HepG2 (cell line): Measurements from ENCODE around the gene PIP5K1C. TPM values are rescaled to one million over a fixed set of nuclear protein-coding genes. Genes with fewer than 3 reads are reported as not detected.
A peak's percentile ranks its signal among the peaks of the same experiment; 100 is the strongest.

Experiments
- ARNTL ChIP-seq: sonication (generic); formaldehyde crosslinking; IDR thresholded peaks from 2 replicates; pipeline ENCODE4 v1.4.0; 2020; ENCODE audit warnings: mild to moderate bottlenecking, missing genetic modification reagents
- JARID2 ChIP-seq: sonication (generic); formaldehyde crosslinking; IDR thresholded peaks from 2 replicates; pipeline ENCODE4 v1.8.1; 2023; ENCODE audit warnings: missing genetic modification reagents, inconsistent platforms; ENCODE audit not compliant: insufficient replicate concordance
- MXD1 ChIP-seq: sonication (generic); formaldehyde crosslinking; IDR thresholded peaks from 2 replicates; pipeline ENCODE4 v1.4.0; 2020; ENCODE audit warnings: mild to moderate bottlenecking, missing genetic modification reagents
- NFYC ChIP-seq: IDR thresholded peaks from 2 replicates; pipeline ENCODE4 v1.6.1; 2016; ENCODE audit warnings: missing genetic modification reagents, missing compliant biosample characterization
- RFX5 ChIP-seq: IDR thresholded peaks from 2 replicates; pipeline ENCODE4 v1.6.1; 2011; ENCODE audit warnings: low read depth, low read length, improper control_type of control experiment
- SOX5 ChIP-seq: IDR thresholded peaks from 2 replicates; pipeline ENCODE4 v1.6.1; 2016; ENCODE audit warnings: borderline replicate concordance
- ZKSCAN1 ChIP-seq: fragments of 150-350 bp; IDR thresholded peaks from 2 replicates; pipeline ENCODE4 v1.6.1; 2014; ENCODE audit warnings: low read length
- ZNF431 ChIP-seq: sonication (generic); formaldehyde crosslinking; IDR thresholded peaks from 2 replicates; pipeline ENCODE4 v1.9.0; 2022; ENCODE audit warnings: missing genetic modification reagents, low read depth, mild to moderate bottlenecking, borderline replicate concordance
- ZNF652 ChIP-seq: IDR thresholded peaks from 2 replicates; pipeline ENCODE4 v1.6.1; 2016; ENCODE audit warnings: low read depth, borderline replicate concordance
- ZNF776 ChIP-seq: sonication (generic); formaldehyde crosslinking; IDR thresholded peaks from 2 replicates; pipeline ENCODE4 v1.4.0; 2020; ENCODE audit warnings: mild to moderate bottlenecking, missing genetic modification reagents
- ZXDC ChIP-seq: sonication (generic); formaldehyde crosslinking; IDR thresholded peaks from 2 replicates; pipeline ENCODE4 v1.5.0; 2020; ENCODE audit warnings: mild to moderate bottlenecking, missing genetic modification reagents
- polyA plus RNA-seq, 8 experiments: library from polyadenylated mRNA; depleted of rRNA in 3 of 8; stranded (reverse) in 7 of 8; unstranded in 1 of 8; fragments of >200 nt; fragmentation: Illumina TruSeq in 4 of 8; extraction: Trizol in 4 of 8; gene quantifications; 2 replicates each; pipeline versions ENCODE4 v1.2.1 to v1.2.3, GENCODE V29; 2011 to 2016; ENCODE audit warnings: low read depth in 4 of 8, missing spikeins in 1 of 8, mixed read lengths in 1 of 8; ENCODE audit not compliant: insufficient read depth in 1 of 8
- total RNA-seq, 5 experiments: library from RNA; depleted of rRNA; stranded (reverse); fragments of >200 nt; fragmentation: Illumina TruSeq; extraction: Trizol; gene quantifications; 2 replicates each; pipeline ENCODE4 v1.2.3, GENCODE V29; 2016; ENCODE audit warnings: low read depth in 1 of 5
- TF ChIP-seq, protein P1 (sequence below): IDR thresholded peaks from 2 replicates; pipeline ENCODE4 v1.6.1; 2016
- TF ChIP-seq, protein P2 (sequence below): sonication (generic); formaldehyde crosslinking; IDR thresholded peaks from 2 replicates; pipeline ENCODE4 v1.5.0; 2020; ENCODE audit warnings: mild to moderate bottlenecking, missing genetic modification reagents
- TF ChIP-seq, protein P3 (sequence below): sonication (generic); formaldehyde crosslinking; IDR thresholded peaks from 2 replicates; pipeline ENCODE4 v1.8.0; 2022; ENCODE audit warnings: mild to moderate bottlenecking, missing genetic modification reagents, borderline replicate concordance
- TF ChIP-seq, protein P4 (sequence below): sonication (generic); formaldehyde crosslinking; IDR thresholded peaks from 2 replicates; pipeline ENCODE4 v1.4.0; 2020; ENCODE audit warnings: low read depth, mild to moderate bottlenecking, missing genetic modification reagents
- TF ChIP-seq, protein P5 (sequence below): IDR thresholded peaks from 2 replicates; pipeline ENCODE4 v1.6.1; 2018; ENCODE audit warnings: missing genetic modification reagents, mild to moderate bottlenecking, missing compliant biosample characterization

The PIP5K1C gene
- total and polyA plus RNA-seq, 2 of the 13 experiments (the other 11 are each of a cell fraction or from before 2014, with no cell fraction given): 3.6 to 4.3 TPM

DNA sequence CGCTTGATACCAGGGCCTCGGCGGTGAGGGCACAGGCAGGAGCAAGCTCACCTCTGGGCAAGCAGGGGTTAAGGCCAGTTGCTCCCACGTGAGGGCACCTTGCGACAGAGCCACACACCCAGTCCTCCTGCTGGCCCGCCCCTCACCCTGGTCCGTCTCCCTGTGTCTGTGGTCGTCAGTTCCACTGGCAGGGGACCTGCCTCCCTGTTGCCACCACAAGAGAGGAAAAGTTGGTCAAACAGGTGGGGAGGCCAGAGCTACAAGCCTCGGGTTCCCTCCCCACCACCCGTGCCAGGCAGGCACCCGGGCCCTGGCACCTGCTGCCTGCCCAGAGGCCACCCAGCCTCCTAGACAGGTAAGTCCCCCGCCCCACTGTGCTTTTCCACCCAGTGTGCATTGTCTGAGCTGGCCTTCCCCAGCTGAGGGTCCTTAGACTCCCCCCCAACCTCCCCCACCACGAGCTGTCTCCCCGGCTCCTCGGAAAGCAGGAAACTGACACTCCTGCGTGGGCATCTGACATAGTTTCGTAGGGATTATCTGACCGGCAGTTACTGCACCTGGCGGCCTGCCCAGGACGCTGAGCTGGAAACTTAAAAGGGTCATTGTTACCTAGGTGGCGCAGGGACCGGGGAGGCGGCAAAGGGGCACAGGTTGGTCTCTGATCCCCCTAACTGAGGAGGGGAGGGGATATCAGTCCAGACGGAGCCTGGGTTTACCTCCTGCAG lies 8.1 kb upstream of the PIP5K1C start, which contains the start of gene TJP3 (continued):
- TF ChIP-seq ZXDC (CRISPR knock-in tag): no peak
- TF ChIP-seq, protein P1, sequence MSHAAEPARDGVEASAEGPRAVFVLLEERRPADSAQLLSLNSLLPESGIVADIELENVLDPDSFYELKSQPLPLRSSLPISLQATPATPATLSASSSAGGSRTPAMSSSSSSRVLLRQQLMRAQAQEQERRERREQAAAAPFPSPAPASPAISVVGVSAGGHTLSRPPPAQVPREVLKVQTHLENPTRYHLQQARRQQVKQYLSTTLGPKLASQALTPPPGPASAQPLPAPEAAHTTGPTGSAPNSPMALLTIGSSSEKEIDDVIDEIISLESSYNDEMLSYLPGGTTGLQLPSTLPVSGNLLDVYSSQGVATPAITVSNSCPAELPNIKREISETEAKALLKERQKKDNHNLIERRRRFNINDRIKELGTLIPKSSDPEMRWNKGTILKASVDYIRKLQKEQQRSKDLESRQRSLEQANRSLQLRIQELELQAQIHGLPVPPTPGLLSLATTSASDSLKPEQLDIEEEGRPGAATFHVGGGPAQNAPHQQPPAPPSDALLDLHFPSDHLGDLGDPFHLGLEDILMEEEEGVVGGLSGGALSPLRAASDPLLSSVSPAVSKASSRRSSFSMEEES: peak; percentile 60; the same call in 1 of the 2 replicates
- TF ChIP-seq, protein P2, sequence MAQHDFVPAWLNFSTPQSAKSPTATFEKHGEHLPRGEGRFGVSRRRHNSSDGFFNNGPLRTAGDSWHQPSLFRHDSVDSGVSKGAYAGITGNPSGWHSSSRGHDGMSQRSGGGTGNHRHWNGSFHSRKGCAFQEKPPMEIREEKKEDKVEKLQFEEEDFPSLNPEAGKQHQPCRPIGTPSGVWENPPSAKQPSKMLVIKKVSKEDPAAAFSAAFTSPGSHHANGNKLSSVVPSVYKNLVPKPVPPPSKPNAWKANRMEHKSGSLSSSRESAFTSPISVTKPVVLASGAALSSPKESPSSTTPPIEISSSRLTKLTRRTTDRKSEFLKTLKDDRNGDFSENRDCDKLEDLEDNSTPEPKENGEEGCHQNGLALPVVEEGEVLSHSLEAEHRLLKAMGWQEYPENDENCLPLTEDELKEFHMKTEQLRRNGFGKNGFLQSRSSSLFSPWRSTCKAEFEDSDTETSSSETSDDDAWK (CRISPR knock-in tag): no peak
- TF ChIP-seq ZNF431 (CRISPR knock-in tag): no peak
- no peak for TF ChIP-seq NFYC (CRISPR knock-in tag)
- TF ChIP-seq, protein P3, sequence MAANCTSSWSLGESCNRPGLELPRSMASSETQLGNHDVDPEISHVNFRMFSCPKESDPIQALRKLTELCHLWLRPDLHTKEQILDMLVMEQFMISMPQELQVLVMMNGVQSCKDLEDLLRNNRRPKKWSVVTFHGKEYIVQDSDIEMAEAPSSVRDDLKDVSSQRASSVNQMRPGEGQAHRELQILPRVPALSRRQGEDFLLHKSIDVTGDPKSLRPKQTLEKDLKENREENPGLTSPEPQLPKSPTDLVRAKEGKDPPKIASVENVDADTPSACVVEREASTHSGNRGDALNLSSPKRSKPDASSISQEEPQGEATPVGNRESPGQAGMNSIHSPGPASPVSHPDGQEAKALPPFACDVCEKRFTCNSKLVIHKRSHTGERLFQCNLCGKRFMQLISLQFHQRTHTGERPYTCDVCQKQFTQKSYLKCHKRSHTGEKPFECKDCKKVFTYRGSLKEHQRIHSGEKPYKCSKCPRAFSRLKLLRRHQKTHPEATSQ (CRISPR knock-in tag): no peak
- TF ChIP-seq ZKSCAN1: peak; percentile 91
- no peak for TF ChIP-seq RFX5
- TF ChIP-seq ARNTL (CRISPR knock-in tag): peak; percentile 83
- TF ChIP-seq, protein P4, sequence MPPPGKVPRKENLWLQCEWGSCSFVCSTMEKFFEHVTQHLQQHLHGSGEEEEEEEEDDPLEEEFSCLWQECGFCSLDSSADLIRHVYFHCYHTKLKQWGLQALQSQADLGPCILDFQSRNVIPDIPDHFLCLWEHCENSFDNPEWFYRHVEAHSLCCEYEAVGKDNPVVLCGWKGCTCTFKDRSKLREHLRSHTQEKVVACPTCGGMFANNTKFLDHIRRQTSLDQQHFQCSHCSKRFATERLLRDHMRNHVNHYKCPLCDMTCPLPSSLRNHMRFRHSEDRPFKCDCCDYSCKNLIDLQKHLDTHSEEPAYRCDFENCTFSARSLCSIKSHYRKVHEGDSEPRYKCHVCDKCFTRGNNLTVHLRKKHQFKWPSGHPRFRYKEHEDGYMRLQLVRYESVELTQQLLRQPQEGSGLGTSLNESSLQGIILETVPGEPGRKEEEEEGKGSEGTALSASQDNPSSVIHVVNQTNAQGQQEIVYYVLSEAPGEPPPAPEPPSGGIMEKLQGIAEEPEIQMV: no peak
- TF ChIP-seq, protein P5, sequence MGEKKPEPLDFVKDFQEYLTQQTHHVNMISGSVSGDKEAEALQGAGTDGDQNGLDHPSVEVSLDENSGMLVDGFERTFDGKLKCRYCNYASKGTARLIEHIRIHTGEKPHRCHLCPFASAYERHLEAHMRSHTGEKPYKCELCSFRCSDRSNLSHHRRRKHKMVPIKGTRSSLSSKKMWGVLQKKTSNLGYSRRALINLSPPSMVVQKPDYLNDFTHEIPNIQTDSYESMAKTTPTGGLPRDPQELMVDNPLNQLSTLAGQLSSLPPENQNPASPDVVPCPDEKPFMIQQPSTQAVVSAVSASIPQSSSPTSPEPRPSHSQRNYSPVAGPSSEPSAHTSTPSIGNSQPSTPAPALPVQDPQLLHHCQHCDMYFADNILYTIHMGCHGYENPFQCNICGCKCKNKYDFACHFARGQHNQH (CRISPR knock-in tag): no peak; the same call in 1 of the 2 replicates
- peak; percentile 98 for TF ChIP-seq ZNF652 (CRISPR knock-in tag)
- TF ChIP-seq MXD1 (CRISPR knock-in tag): no peak
- no peak for TF ChIP-seq JARID2
- TF ChIP-seq ZNF776: no peak
- TF ChIP-seq SOX5 (CRISPR knock-in tag): no peak; the same call in 1 of the 2 replicates
